Measurements from ENCODE around the gene ZNF318.

DNA sequence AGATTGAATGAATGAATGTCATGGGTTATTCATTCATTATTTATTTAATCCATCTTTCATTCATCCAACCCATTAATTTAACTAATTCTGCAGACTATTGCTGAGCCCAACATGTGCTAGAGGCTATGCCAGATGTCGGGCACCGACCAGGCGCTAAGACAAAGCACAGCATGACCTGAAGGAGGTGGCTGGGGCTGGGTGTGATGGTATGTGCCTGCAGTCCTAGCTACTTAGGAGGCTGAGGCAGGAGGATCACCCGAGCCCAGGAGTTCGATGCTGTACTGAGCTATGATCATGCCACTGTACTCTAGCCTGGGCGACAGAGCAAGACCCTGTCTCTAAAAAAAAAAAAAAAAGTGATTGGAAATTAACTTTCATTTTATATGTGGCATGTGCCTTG lies 77.1 kb downstream of the ZNF318 start:
- TF ChIP-seq POLR2AphosphoS5 (IDR thresholded peaks at IDR 0.05; ENCODE audit: low read depth, low read length) (no peak), POLR2A (IDR thresholded peaks at IDR 0.05; ENCODE audit: low read depth, low read length) (no peak)

Data from GM12892 (cell line).